OCI-LY7 (cell line): ENCODE measurements around the gene FBN2. TPM values are rescaled to one million over a fixed set of nuclear protein-coding genes. Genes with fewer than 3 reads are reported as not detected.

Source experiments
- BruUV-seq: library from RNA; stranded (reverse); fragments of 400-500 nt; replicated peaks from 2 replicates; lab custom pipeline; 2021; lab: Mats Ljungman, UMichigan
- CTCF ChIA-PET: fragments of 300-600 bp; sonication (Branson Sonifier 250); formaldehyde crosslinking; loops from one replicate; lab custom pipeline; 2022; ENCODE audit warnings: antibody characterized with exemption; ENCODE audit not compliant: unreplicated experiment; lab: Charles Lee
- POLR2A ChIA-PET: fragments of 300-600 bp; sonication (Branson Sonifier 250); formaldehyde crosslinking; loops from one replicate; lab custom pipeline; 2022; ENCODE audit warnings: antibody characterized with exemption; lab: Charles Lee
- DNase-seq: peaks from one replicate; pipeline ENCODE4 v3.0.0-alpha.2; 2015; ENCODE audit warnings: low spot score
- H2AFZ ChIP-seq: fragments of 200-600 bp; sonication (generic), shearing (Covaris generic); 2 replicates; pipeline ENCODE4 v1.6.1; 2014; ENCODE audit warnings: mild to moderate bottlenecking, antibody characterized with exemption, low read length, moderate library complexity
- H3K27ac ChIP-seq: fragments of 200-600 bp; sonication (generic); 2 replicates; pipeline ENCODE4 v1.5.1; 2014; ENCODE audit warnings: mixed run types, low read depth, mild to moderate bottlenecking, moderate library complexity, low read length, inconsistent platforms; ENCODE audit not compliant: poor library complexity, severe bottlenecking
- H3K36me3 ChIP-seq: fragments of 200-600 bp; sonication (generic); 2 replicates; pipeline ENCODE4 v1.6.1; 2014; ENCODE audit warnings: mild to moderate bottlenecking, antibody characterized with exemption, low read length, moderate library complexity, mixed read lengths; ENCODE audit not compliant: insufficient read depth
- H3K4me1 ChIP-seq: fragments of 200-600 bp; sonication (generic); 2 replicates; pipeline ENCODE4 v1.5.1; 2014; ENCODE audit warnings: mild to moderate bottlenecking, low read length; ENCODE audit not compliant: insufficient read depth, poor library complexity, severe bottlenecking
- H3K4me2 ChIP-seq: fragments of 200-600 bp; sonication (generic); 2 replicates; pipeline ENCODE4 v1.6.1; 2014; ENCODE audit warnings: mild to moderate bottlenecking, low read length
- H3K4me3 ChIP-seq: fragments of 200-600 bp; sonication (generic); 2 replicates; pipeline ENCODE4 v1.5.1; 2014; ENCODE audit warnings: mild to moderate bottlenecking, low read depth, low read length; ENCODE audit not compliant: poor library complexity, severe bottlenecking
- H3K79me2 ChIP-seq: fragments of 200-600 bp; sonication (generic); 2 replicates; pipeline ENCODE4 v1.6.1; 2016; ENCODE audit warnings: low read depth, mild to moderate bottlenecking, low read length, moderate library complexity, mixed read lengths; ENCODE audit not compliant: insufficient read depth
- H3K9me2 ChIP-seq: fragments of 200-600 bp; sonication (generic); 2 replicates; pipeline ENCODE4 v1.6.1; 2016; ENCODE audit warnings: mild to moderate bottlenecking, low read length, mixed read lengths; ENCODE audit not compliant: insufficient read depth
- H3K9me3 ChIP-seq: fragments of 200-600 bp; sonication (generic); 2 replicates; pipeline ENCODE4 v1.6.1; 2014; ENCODE audit warnings: mild to moderate bottlenecking, mixed run types, low read length, mixed read lengths
- H4K20me1 ChIP-seq: fragments of 200-600 bp; sonication (generic); 2 replicates; pipeline ENCODE4 v1.6.1; 2014; ENCODE audit warnings: mild to moderate bottlenecking, antibody characterized with exemption, low read length, moderate library complexity, mixed read lengths; ENCODE audit not compliant: insufficient read depth
- CTCF ChIP-seq: fragments of 200-600 bp; sonication (generic); conservative IDR thresholded peaks from 2 replicates; pipeline ENCODE4 v1.5.1; 2014; ENCODE audit warnings: mild to moderate bottlenecking, antibody characterized with exemption, low read length, moderate library complexity, mixed read lengths
- EZH2phosphoT487 ChIP-seq: fragments of 200-600 bp; sonication (generic); IDR thresholded peaks from 2 replicates; pipeline ENCODE4 v1.6.1; 2018; ENCODE audit warnings: low read depth, borderline replicate concordance, mild to moderate bottlenecking, mixed run types, antibody characterized with exemption, low read length, moderate library complexity, mixed read lengths
- intact Hi-C: fragments of 100-400 bp; cut with micrococcal nuclease; formaldehyde crosslinking; loops from one replicate; pipeline ENCODE4 v1.10.0; 2022; ENCODE audit not compliant: unreplicated experiment
- total RNA-seq, 2 experiments: library from RNA; depleted of rRNA in 1 of 2; stranded (reverse); fragments of >200 nt in 1 of 2; shearing (Covaris generic) in 1 of 2; gene quantifications; 2 replicates each; pipeline ENCODE4 v1.2.3, GENCODE V29; 2014 to 2022

Gene FBN2
- total RNA-seq, 2 experiments from 2014 or later = not detected

DNA sequence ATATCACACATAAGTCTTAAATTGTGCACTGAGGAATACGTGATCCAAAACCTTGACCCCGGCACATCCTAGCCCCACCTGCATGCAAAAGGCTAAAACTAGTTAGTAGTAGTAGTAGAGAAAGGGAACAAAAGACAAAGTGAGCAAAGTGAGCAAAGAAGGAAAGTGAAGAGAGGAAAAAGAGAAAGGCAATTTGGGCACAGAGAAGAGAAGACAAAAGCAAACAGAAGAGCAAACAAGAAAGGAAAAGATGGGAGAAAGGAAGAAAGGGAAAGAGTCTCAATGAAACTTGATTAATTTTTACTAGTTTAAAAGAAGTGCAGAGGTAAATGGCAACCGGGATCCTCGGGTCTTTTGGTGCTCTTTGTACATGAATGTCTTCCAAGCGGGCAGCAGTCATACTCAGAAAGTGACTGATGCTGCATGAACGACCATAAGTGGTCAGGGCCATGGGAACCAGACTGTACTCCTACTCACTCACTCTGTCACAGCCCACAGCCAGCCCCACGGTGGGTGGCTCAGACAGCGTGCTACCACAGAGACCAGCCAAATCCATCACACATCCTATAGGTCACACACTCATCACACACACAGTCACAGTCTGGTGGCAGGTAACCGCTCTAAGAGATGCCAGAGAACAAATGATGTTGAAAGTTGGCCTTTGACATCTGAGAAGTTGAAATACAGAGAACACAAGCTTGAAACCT is 203.9 kb downstream of the FBN2 start:
- intact Hi-C loops = no loop called here
- no peaks in the 10 kb centered on the region for H3K79me2 ChIP-seq
- no TSS peak for BruUV-seq
- no peaks in the 10 kb centered on the region for H3K9me3 ChIP-seq
- no peaks in the 10 kb centered on the region for H3K9me2 ChIP-seq
- no peak overlapping the region for H3K27ac ChIP-seq
- H2AFZ ChIP-seq = no peak overlapping the region
- H3K4me3 ChIP-seq = no peak overlapping the region
- H4K20me1 ChIP-seq = no peaks in the 10 kb centered on the region
- no peak for TF ChIP-seq CTCF
- no peak for TF ChIP-seq EZH2phosphoT487
- H3K4me2 ChIP-seq = no peak overlapping the region
- no peaks in the 10 kb centered on the region for H3K36me3 ChIP-seq
- ChIA-PET POLR2A (no interaction called here), CTCF (no interaction called here)
- no peak for DNase-seq
- H3K4me1 ChIP-seq = no peaks in the 10 kb centered on the region

GRCh38 chr5:128331261-128331660 is 206.8 kb downstream of the FBN2 start:
- H2AFZ ChIP-seq = no peak overlapping the region
- DNase-seq = no peak
- no TSS peak for BruUV-seq
- no peaks in the 10 kb centered on the region for H3K36me3 ChIP-seq
- no peak overlapping the region for H3K4me3 ChIP-seq
- H3K4me1 ChIP-seq = no peaks in the 10 kb centered on the region
- ChIA-PET POLR2A (no interaction called here), CTCF (no interaction called here)
- H3K27ac ChIP-seq = no peak overlapping the region
- no peak for TF ChIP-seq EZH2phosphoT487
- no peak for TF ChIP-seq CTCF
- intact Hi-C loops = no loop called here
- H3K4me2 ChIP-seq = no peak overlapping the region
- no peaks in the 10 kb centered on the region for H3K79me2 ChIP-seq
- no peaks in the 10 kb centered on the region for H4K20me1 ChIP-seq
- H3K9me3 ChIP-seq = no peaks in the 10 kb centered on the region
- H3K9me2 ChIP-seq = no peaks in the 10 kb centered on the region

DNA sequence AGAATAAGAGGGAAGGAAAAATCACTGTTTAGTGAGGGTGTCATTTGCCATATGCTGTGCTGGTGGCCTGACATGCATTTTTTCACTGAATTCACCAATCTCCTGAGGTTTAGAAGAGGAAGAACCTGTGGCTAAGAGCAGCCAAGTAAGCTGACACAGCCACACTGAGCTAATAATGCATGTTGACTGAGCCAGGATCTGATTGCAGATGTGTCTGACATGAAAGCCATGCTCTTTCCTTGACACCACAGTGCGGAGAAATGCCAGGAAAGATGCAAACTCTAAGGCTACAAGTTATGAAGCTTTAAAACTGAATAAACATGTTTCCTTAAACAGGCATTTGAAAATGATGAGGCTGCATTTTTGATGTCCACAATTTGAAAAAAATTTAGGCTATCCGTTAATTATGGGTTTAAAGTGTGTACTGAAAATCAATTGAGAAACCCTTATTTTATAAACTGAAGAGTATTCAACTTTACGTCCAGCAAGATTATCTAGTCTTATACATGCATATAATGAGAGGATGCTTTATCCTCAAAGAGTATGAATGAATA is 208.6 kb downstream of the FBN2 start:
- BruUV-seq = no TSS peak
- intact Hi-C loops = no loop called here
- H4K20me1 ChIP-seq = no peaks in the 10 kb centered on the region
- no peak overlapping the region for H3K4me3 ChIP-seq
- no peak overlapping the region for H2AFZ ChIP-seq
- no peaks in the 10 kb centered on the region for H3K9me3 ChIP-seq
- no peaks in the 10 kb centered on the region for H3K9me2 ChIP-seq
- TF ChIP-seq EZH2phosphoT487 = no peak
- no peak for TF ChIP-seq CTCF
- ChIA-PET CTCF (no interaction called here), POLR2A (no interaction called here)
- no peak overlapping the region for H3K4me2 ChIP-seq
- H3K79me2 ChIP-seq = no peaks in the 10 kb centered on the region
- no peak for DNase-seq
- H3K4me1 ChIP-seq = no peaks in the 10 kb centered on the region
- no peaks in the 10 kb centered on the region for H3K36me3 ChIP-seq
- no peak overlapping the region for H3K27ac ChIP-seq
